Kidney epithelial cell (primary cell): ENCODE data around the gene OR10D3. TPM values are rescaled to one million over a fixed set of nuclear protein-coding genes. Genes with fewer than 3 reads are reported as not detected.

Experiments used
- DNase-seq: peaks from one replicate; pipeline ENCODE4 v3.0.0-alpha.2; 2010; ENCODE audit warnings: low read depth
- H3K27me3 ChIP-seq: 2 replicates; pipeline ENCODE4 v1.6.0; 2011; ENCODE audit warnings: low read length; ENCODE audit not compliant: control insufficient read depth, insufficient read depth
- H3K36me3 ChIP-seq: 2 replicates; pipeline ENCODE4 v1.5.1; 2011; ENCODE audit warnings: low read length; ENCODE audit not compliant: control insufficient read depth, insufficient read depth
- H3K4me3 ChIP-seq: 2 replicates; pipeline ENCODE4 v1.5.1; 2011; ENCODE audit warnings: low read depth, mild to moderate bottlenecking, control low read depth, low read length
- CTCF ChIP-seq: IDR thresholded peaks from 2 replicates; pipeline ENCODE4 v1.5.1; 2011; ENCODE audit warnings: mild to moderate bottlenecking, moderate library complexity, low read length, control low read depth, inconsistent platforms; ENCODE audit not compliant: insufficient read depth, poor library complexity, severe bottlenecking
- total RNA-seq: library from RNA; depleted of rRNA; stranded (reverse); fragments of >200 nt; gene quantifications from 2 replicates; pipeline ENCODE4 v1.2.3, GENCODE V29; 2015

Gene OR10D3
- total RNA-seq, 1 donor from 2014 or later: not detected

GRCh38 chr11:124207102-124207792, 24.1 kb downstream of the OR10D3 start:
- Histone ChIP-seq H3K36me3 (no peaks in the 10 kb centered on the region), H3K4me3 (no peak overlapping the region), H3K27me3 (no peaks in the 10 kb centered on the region)
- DNase-seq: no peak
- TF ChIP-seq CTCF: no peak

GRCh38 chr11:124209824-124210357, 26.7 kb downstream of the OR10D3 start:
- no peak overlapping the region for H3K4me3 ChIP-seq
- H3K27me3 ChIP-seq: no peaks in the 10 kb centered on the region
- TF ChIP-seq CTCF: no peak
- H3K36me3 ChIP-seq: no peaks in the 10 kb centered on the region
- no peak for DNase-seq

- TF ChIP-seq CTCF: no peak
- Histone ChIP-seq H3K27me3 (no peaks in the 10 kb centered on the region), H3K4me3 (no peak overlapping the region), H3K36me3 (no peaks in the 10 kb centered on the region)
- DNase-seq: no peak
Observed at GRCh38 chr11:124210421-124210820, 27.3 kb downstream of the OR10D3 start.

- Histone ChIP-seq H3K4me3 (no peak overlapping the region), H3K36me3 (no peaks in the 10 kb centered on the region), H3K27me3 (no peaks in the 10 kb centered on the region)
- DNase-seq: no peak
- TF ChIP-seq CTCF: no peak
Observed at GRCh38 chr11:124211321-124211720, 28.2 kb downstream of the OR10D3 start.

GRCh38 chr11:124214027-124214426, 30.9 kb downstream of the OR10D3 start:
- Histone ChIP-seq H3K36me3 (no peaks in the 10 kb centered on the region), H3K27me3 (no peaks in the 10 kb centered on the region), H3K4me3 (no peak overlapping the region)
- no peak for TF ChIP-seq CTCF
- no peak for DNase-seq

- no peak overlapping the region for H3K4me3 ChIP-seq
- H3K27me3 ChIP-seq: no peaks in the 10 kb centered on the region
- no peak for DNase-seq
- TF ChIP-seq CTCF: no peak
- H3K36me3 ChIP-seq: no peaks in the 10 kb centered on the region
Observed at GRCh38 chr11:124219126-124219525, 36.0 kb downstream of the OR10D3 start.
